Mononuclear cell (primary cell): ENCODE data around the gene ZMIZ1. TPM values are rescaled to one million over a fixed set of nuclear protein-coding genes. Genes with fewer than 3 reads are reported as not detected.

Experiments
- H3K27me3 ChIP-seq: 2 replicates; pipeline ENCODE4 v1.6.0; 2011; ENCODE audit warnings: low read length, control low read depth; ENCODE audit not compliant: insufficient read depth
- H3K4me1 ChIP-seq: 2 replicates; pipeline ENCODE4 v1.5.1; 2011; ENCODE audit warnings: mild to moderate bottlenecking, low read length, control low read depth; ENCODE audit not compliant: insufficient read depth
- H3K4me3 ChIP-seq: 2 replicates; pipeline ENCODE4 v1.5.1; 2011; ENCODE audit warnings: mild to moderate bottlenecking, low read length, moderate library complexity
- H3K9me3 ChIP-seq: 2 replicates; pipeline ENCODE4 v1.5.1; 2011; ENCODE audit warnings: low read depth, mild to moderate bottlenecking, control low read depth, low read length
- total RNA-seq: library from RNA; depleted of rRNA; stranded (reverse); fragments of >200 nt; gene quantifications from one replicate; pipeline ENCODE4 v1.2.3, GENCODE V29; 2012

ZMIZ1 gene
- total RNA-seq, 1 donor, result 26.2 TPM

DNA sequence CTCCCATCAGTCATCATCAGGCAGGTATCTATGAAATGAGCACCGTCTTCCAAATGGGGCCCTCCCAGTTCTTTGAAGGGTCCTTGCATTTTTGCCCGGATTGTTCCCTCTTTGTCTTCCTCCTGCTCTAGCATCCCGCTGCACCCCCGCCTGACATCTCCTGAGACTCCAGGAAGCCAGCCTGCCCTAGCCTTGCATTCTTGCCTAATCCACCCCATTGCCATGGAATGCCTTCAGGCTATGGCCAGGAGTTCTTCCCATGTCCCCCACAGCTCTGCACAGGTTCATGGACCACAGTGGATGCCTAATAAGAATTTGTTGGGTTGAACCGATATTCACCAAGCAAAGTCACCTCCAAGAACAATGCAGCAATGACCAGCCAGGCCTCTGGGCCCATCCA is 62.1 kb downstream of the ZMIZ1 start:
- Histone ChIP-seq H3K27me3 (no peaks in the 10 kb centered on the region), H3K9me3 (no peaks in the 10 kb centered on the region), H3K4me1 (peaks cover 65% of the 10 kb centered on the region), H3K4me3 (no peak overlapping the region)

DNA sequence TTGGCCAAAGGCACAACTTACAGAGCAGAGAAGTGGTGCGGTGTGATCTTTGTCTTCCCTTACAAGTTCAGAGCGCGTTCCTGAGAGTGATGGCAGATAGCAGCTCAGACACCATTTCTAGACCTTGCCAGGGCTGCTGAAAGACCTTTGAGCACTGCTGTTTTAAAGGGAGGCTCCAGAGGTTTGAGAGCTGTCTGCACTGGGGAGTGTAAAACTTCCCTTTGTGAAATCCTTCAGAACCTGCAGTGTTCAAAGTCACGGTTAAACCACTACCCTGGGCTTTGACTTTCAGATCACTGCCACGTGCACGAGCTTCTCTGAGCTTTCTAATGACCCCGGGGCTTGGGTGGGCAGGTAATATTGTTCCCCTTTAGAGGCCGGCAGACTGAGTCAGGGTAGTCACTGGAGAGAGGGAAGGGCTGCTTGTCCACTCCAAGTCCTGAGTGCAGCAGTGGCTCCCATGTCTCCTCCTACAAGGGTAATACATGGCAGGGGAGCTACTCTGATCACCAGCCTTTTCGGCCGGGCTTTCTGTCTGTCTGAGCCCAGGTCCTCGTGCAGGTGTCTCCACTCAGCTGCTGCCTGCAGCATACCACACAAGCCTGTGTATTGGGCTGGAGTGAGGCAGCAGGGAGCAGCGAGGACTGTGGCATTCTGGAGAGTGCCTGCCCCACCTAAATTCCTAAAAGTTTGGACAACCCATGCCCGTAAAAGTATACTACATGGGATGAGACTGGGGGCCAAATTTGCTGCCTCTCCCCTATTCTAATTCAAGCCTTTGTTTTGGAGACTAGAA is 63.3 kb downstream of the ZMIZ1 start:
- H3K4me3 ChIP-seq, result no peak overlapping the region
- peaks cover 68% of the 10 kb centered on the region for H3K4me1 ChIP-seq
- H3K9me3 ChIP-seq, result no peaks in the 10 kb centered on the region
- H3K27me3 ChIP-seq, result no peaks in the 10 kb centered on the region

DNA sequence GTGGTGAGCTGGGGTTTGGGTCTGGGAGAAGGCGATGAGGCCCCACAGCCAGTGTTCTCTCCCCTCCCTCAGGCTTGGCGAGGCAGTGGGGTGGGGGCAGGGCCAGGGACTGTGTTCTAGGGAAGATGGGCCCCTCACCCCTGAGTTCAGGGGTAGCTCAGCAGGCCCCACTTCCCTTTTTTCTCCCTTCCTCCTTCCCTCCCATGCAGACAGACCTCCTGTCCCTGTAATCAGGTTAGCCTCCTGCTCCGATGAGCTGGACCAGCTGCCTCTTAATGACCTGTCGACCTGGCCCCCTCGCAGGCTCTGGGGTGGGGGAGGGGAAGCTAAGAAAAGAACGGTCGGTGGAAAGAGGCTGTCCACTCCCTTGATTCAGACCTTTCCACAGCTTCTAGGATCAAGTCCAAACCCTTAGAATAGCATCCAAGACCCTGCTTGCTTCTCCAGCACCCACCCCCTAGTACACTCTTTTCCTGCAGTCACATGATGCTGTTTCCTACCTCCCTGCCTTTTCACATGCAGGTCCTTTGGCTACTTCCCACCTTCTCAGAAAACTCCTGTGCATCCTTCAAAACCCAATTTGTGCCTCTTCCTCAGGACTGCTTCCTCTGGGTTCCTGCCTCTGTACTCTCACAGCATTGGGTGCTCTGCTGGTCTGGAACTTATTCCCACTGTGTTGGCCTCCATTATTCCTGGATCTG is 64.1 kb downstream of the ZMIZ1 start:
- Histone ChIP-seq H3K4me1 (peaks cover 68% of the 10 kb centered on the region), H3K27me3 (no peaks in the 10 kb centered on the region), H3K4me3 (no peak overlapping the region), H3K9me3 (no peaks in the 10 kb centered on the region)

DNA sequence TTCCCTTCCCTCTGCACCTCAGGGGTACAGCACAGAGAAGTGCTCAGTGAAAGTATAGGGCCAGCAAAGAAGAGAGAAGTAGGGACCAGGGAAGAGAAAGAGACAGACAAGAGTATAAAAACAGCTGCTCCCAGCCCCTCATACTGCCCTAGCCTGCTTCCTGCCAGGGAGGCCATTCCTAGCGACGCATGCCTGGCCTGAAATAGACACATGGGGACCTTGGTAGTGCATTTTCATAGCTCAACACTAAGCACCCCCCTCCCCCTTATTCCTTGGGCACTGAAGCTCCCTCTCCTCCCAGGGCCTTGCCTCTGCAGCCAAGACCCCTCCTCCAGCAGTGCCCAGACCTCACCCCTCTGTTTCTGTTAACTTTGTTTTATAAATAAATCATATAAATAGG is 64.7 kb downstream of the ZMIZ1 start:
- Histone ChIP-seq H3K27me3 (no peaks in the 10 kb centered on the region), H3K9me3 (no peaks in the 10 kb centered on the region), H3K4me3 (no peak overlapping the region), H3K4me1 (peaks cover 71% of the 10 kb centered on the region)

DNA sequence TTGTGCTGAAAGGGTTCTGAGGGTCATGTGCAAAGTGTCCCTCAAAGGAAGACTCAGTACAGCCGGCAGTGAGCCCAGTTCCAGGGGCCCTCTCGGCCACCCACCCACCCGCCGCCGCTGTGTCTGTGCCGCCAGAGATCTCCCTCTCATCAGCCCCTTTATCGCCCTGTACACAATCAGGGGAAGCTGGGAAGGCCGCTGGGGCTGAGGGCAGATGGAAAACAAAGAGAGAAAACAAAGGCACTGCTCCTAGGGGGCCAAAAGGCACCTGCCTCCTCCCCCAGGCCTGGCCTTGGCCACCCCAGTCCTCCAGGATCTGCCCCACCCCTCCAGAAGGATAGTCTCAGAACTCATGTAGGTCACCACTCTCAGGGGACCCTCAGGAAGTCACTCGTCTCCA is 67.0 kb downstream of the ZMIZ1 start:
- peaks cover 75% of the 10 kb centered on the region for H3K4me1 ChIP-seq
- no peak overlapping the region for H3K4me3 ChIP-seq
- no peaks in the 10 kb centered on the region for H3K27me3 ChIP-seq
- H3K9me3 ChIP-seq, result no peaks in the 10 kb centered on the region

DNA sequence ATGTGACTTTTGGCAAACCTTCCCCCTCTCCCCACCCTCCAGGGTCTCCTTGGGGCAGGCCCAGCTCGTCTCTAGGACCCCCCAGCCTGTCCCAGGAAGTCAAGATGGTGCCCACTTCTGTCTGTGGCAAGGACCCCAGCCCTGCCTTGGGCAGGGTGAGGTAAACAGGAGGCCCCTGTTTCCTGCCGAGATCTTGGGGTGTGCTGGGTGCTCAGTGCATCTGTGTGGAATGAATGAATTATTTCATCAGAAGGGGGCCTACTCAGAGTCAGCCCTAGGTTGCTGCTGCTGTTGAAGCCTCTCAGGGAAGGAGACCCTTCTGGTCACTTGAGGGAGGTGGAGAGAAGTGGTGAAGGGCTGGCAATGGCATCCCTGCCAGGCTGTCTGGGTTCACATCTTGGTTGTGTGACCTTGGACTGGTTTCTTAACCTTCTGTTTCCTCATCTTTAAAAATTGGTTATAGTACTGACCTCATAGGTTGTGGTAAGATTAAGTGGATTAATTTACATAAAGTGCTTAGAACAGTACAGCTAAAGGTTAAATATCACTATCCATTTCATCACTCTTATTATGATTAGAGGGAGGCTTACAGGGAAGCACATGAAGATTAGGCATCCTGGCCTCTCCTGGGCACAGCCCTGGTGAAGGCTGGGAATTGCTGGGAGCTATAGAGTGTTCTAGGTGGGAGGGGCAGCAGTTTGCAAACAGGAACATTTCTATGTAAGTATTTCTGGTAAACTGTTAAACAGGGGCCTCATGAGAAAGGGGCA is 67.7 kb downstream of the ZMIZ1 start:
- Histone ChIP-seq H3K4me1 (peaks cover 74% of the 10 kb centered on the region), H3K27me3 (no peaks in the 10 kb centered on the region), H3K4me3 (no peak overlapping the region), H3K9me3 (no peaks in the 10 kb centered on the region)

DNA sequence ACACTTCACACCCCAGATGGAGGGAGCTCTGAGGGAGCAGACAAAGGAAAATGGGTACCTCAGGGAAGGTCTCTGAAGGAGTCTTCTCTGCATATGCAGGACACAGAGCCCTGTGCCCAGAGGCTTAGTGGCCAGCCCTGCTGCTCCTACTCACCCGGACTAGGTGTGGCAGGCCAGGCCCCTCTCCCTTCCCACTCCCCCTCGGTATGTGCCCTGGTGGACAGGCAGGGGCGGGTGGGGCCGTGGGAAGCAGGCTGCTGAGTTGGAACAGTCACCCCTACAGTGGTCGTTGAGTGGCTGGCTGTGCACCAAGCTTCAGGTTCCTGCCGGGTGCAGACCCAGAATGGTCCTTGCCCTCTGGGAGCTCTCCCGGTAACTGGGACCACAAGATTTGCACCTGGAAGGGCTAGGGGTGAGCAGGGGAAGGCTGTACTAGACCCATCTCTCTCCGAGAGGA is 68.6 kb downstream of the ZMIZ1 start:
- peaks cover 65% of the 10 kb centered on the region for H3K4me1 ChIP-seq
- H3K9me3 ChIP-seq, result no peaks in the 10 kb centered on the region
- H3K27me3 ChIP-seq, result no peaks in the 10 kb centered on the region
- H3K4me3 ChIP-seq, result no peak overlapping the region

DNA sequence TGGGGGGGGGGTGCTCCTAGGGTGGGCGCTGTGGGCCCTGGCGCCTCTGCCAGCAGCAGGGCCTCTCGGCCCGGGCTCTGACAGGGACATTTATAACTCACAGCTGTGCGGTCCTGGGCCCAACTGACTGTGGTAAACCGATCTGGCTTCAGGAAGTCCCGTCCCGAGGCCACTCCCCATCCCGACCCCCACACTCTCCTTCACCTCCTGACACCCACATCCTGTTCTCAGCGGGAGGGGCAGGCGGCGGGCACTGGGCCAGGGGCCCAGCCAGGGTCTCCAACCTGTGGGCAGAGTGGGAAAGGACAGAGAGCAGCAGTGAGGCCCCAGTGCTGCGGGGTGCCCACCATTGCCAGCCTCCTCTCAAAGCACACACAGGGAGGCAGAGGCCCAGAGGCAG is 69.1 kb downstream of the ZMIZ1 start:
- Histone ChIP-seq H3K4me1 (peaks cover 60% of the 10 kb centered on the region), H3K9me3 (no peaks in the 10 kb centered on the region), H3K4me3 (no peak overlapping the region), H3K27me3 (no peaks in the 10 kb centered on the region)

DNA sequence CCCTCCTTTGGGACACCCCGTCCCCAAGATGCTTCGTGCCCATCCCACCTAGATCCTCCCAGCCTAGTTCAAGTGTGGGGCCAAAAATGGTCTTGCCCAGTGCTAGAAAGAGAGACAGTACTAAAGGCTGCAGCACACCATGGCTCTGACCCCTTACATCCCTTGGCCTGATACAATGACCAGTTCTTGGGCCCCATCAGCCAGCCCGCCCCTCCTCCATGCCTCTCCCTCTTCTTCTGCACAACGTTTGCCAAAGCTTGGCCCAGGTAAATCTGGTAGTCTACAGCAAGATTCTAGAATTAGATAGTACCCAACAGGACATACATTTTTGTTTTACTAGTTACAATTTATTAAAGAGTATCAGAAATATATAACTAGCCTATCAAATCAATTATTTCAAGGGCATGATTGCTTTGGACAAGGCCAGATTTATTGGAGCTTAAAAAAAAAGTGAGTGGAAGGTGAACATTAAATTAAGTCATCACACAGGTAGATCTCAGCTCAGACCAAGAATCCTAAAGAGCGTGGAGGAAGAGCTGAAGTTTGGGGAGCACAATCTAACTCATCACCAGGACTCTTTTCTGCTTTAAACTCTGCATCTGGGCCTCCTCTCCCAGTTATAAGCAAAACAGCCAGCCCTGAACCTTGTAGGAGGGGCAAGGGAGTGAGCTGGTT is 69.8 kb downstream of the ZMIZ1 start:
- H3K27me3 ChIP-seq, result no peaks in the 10 kb centered on the region
- H3K9me3 ChIP-seq, result no peaks in the 10 kb centered on the region
- no peak overlapping the region for H3K4me3 ChIP-seq
- H3K4me1 ChIP-seq, result peaks cover 60% of the 10 kb centered on the region

DNA sequence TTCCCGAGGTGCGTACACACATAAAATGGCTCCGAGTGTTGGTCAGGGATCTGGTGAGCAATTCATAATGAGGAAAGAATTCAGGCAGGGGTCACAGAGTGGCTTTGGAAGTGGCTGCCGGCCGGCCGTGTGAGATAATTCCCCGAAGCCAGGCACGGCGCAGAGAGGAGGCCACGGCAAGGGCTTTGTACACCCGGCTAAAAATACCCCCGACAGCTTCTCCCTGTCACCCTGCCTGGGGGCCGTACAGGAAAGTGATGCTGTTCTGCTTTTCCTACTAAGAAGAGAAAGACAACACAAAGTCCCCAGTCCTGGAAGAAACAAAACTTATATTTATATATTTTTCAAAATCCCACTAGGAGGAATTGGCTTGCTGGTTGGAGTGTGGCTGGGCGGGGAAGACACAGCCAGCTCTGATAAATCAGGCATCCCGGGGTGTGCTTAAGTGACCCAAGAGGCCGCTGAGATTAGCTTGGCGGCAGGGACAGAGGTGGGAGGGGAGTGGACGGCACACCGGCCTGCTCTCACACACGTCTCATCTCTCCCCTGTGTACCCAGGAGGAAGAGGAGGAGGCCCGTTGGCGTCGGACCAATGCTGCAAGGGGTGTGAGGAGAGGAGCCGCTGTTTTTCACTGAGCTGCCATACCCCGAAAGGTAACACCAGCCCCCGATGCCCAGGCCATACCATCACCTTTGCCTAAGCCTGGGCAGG is 70.5 kb downstream of the ZMIZ1 start:
- H3K27me3 ChIP-seq, result no peaks in the 10 kb centered on the region
- no peaks in the 10 kb centered on the region for H3K9me3 ChIP-seq
- H3K4me1 ChIP-seq, result peaks cover 64% of the 10 kb centered on the region
- no peak overlapping the region for H3K4me3 ChIP-seq

DNA sequence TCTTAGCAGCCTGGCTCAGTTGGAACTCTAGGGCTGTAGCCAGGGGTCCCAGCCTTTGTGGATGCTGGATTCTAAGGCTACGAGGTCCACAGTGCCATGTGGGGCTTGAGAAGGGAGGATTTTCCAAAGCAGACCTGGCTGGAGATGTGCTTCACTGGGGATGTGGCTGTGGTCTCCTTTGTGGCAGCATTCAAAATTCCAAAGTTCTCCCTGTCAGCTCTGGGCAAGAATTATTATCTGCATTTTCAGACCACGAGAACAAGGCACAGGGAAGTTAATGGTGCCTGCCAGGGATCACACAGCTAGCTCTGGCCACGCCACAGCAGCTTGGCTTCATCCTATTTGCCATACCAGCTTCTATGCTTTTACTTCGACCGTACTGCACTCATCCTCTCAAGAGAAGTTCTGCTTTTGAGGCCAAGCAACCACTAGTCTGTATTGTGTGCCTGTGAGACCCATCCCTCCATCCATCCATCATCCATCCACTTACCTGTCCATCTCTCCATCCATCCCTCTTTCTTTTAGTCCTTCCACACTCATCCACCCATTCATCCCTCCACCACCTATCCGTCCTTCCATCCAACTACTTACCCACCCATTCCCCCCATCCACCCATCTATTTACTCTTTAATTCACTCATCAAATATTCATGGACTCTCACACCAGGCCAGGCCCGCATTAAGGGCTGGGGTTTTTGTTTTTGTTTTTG is 71.5 kb downstream of the ZMIZ1 start:
- H3K4me1 ChIP-seq, result peaks cover 70% of the 10 kb centered on the region

DNA sequence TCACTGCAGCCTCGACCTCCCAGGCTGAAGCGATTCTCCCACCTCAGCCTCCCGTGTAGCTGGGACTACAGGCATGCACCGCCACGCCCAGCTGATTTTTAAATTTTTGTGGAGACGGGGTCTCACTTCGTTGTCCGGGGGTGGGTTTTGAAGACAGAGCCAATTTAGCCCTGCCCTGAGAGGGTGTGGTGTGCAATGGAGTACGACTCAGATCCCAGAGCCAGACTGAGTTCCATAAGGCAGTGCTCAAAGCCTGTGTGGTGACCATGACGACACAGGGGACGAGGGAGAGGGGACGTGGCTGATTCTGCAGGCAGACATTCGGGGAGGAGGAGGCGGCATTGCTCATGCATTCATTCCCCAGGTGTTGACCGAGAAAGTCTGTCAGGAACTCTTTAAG is 72.1 kb downstream of the ZMIZ1 start:
- no peaks in the 10 kb centered on the region for H3K9me3 ChIP-seq
- H3K27me3 ChIP-seq, result no peaks in the 10 kb centered on the region
- H3K4me1 ChIP-seq, result peaks cover 70% of the 10 kb centered on the region
- H3K4me3 ChIP-seq, result no peak overlapping the region

More for the DNA sequence above, 71.5 kb downstream of the ZMIZ1 start:
- Histone ChIP-seq H3K27me3 (no peaks in the 10 kb centered on the region), H3K9me3 (no peaks in the 10 kb centered on the region), H3K4me3 (no peak overlapping the region)

DNA sequence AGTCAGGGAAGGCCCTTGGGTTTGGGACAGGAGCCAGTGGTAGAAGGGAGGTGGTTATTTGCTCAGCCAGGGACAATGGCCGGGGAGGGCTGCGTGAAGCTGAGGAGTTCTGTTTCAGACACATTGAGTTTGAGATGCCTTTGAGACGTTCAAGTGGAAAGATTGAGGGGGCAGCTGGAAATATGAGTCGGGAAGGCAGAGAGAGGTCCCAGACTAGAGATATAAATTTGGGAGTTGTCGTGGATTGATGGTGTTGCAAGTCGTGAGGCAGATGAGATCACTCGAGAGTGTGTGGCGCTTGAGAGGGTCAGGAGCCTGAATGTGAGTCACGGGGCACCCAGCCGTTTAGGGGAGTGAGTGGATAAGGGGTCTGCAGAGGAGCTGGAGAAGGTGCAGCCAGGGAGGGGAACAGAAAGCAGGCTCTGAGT is 73.3 kb downstream of the ZMIZ1 start:
- Histone ChIP-seq H3K4me1 (peaks cover 70% of the 10 kb centered on the region), H3K27me3 (no peaks in the 10 kb centered on the region), H3K9me3 (no peaks in the 10 kb centered on the region), H3K4me3 (no peak overlapping the region)
